ENCODE results near the gene USP54. TPM values are rescaled to one million over a fixed set of nuclear protein-coding genes. Genes with fewer than 3 reads are reported as not detected.
A peak's percentile ranks its signal among the peaks of the same experiment; 100 is the strongest.

Gene USP54
- total and polyA plus RNA-seq, 2 experiments from 2014 or later = 15.1 to 27.4 TPM

DNA sequence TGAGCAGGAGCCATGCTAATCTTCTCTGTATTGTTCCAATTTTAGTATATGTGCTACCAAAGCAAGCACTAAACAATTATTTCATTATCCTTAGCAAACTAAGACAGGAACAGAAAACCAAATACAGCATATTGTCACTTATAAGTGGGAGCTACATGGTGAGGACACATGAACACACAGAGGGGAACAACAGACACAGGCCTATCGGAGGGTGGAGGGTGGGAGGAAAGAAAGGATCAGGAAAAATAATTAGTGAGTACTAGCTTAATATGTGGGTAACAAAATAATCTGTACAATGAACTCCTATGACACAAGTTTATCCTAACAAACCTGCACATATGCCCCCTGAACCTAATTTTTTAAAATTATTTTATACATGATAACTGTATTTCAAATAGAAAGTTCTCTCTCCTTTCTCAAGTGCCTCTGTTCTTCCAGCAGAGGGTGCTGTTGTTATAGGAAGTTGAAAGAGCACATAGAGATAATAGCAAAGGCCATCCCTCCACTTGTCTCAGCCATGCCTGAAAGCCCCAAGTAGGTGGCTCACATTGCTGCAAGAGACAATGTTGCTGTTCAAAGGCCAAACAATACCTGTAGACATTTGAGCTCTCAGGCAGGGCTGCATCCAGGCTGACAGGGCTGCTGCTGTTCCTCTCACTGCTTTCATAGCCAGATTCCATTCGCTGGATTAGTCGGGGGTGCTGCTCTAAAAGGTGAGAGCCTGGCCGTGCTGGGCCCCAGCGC is 61.9 kb downstream of the USP54 start:
- Mint-ChIP-seq H3K9me3 (no peaks in the 10 kb centered on the region), H3K36me3 (ENCODE audit: low read depth) (peaks cover 23% of the 10 kb centered on the region; the same call in 2 of the 3 replicates), H3K27ac (peak overlapping the region; percentile 68), H3K4me3 (no peak overlapping the region), H3K27me3 (ENCODE audit: insufficient read depth, low read depth, poor library complexity) (no peaks in the 10 kb centered on the region), H3K4me1 (no peaks in the 10 kb centered on the region; the same call in 2 of the 3 replicates)
- Histone ChIP-seq H2AFZ (no peak overlapping the region), H3K36me3 (ENCODE audit: insufficient read depth) (no peaks in the 10 kb centered on the region), H3K4me3 (no peak overlapping the region), H3K27ac (ENCODE audit: low read depth) (peak overlapping the region; percentile 4; the same call in 1 of the 2 replicates), H3K9me2 (ENCODE audit: insufficient read depth) (no peaks in the 10 kb centered on the region), H4K20me1 (replicated peaks; ENCODE audit: insufficient read depth) (no peaks in the 10 kb centered on the region), H3K27me3 (ENCODE audit: insufficient read depth) (no peaks in the 10 kb centered on the region), H3K4me2 (no peak overlapping the region), H3K4me1 (ENCODE audit: insufficient read depth) (no peaks in the 10 kb centered on the region), H3K79me2 (replicated peaks; ENCODE audit: insufficient read depth) (no peaks in the 10 kb centered on the region), H3F3A (replicated peaks; ENCODE audit: low read depth) (0 out of 2 replicates have a peak, but pooled peaks cover 4% of the 10 kb centered on the region)
- ATAC-seq (peak; percentile 99), DNase-seq (ENCODE audit: low spot score) (peak; percentile 95)
- TF ChIP-seq STAT1 (IDR thresholded peaks at IDR 0.05; ENCODE audit: unreplicated experiment) = no peak
- peak; percentile 83 to 94 for TF ChIP-seq CTCF (conservative IDR thresholded peaks at IDR 0.05; ENCODE audit: low read depth in 2 of 2)

DNA sequence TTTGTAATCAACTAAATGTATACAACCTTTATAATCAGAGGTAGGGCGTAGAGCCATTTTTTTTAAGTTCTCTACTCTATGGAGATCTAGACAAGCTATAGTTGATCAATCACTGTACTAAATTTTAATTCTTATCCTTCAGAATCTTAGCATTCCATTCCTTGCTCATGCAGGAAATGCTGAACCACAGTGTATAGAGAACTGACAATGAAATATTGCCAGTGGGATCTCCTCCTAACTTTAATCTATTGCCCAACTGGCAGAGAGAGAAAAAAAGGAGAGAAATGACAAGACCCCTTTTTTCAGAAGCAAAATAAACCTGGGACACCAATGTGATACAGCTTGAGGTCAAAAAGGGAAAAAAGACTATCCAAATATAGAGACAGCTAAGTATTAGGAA is 68.9 kb downstream of the USP54 start:
- H3K27me3 Mint-ChIP-seq (ENCODE audit: insufficient read depth, low read depth, poor library complexity) = peaks cover 2% of the 10 kb centered on the region
- H3K9me3 Mint-ChIP-seq = no peaks in the 10 kb centered on the region
- ATAC-seq (no peak), DNase-seq (ENCODE audit: low spot score) (no peak)
- H3K27ac Mint-ChIP-seq = no peak overlapping the region
- H3K36me3 Mint-ChIP-seq (ENCODE audit: low read depth) = peaks cover 38% of the 10 kb centered on the region; the same call in 2 of the 3 replicates
- H3F3A ChIP-seq (replicated peaks; ENCODE audit: low read depth) = 0 out of 2 replicates have a peak, but pooled peaks cover 6% of the 10 kb centered on the region
- no peak overlapping the region for H3K4me3 ChIP-seq
- no peaks in the 10 kb centered on the region for H3K9me2 ChIP-seq (ENCODE audit: insufficient read depth)
- H3K4me1 Mint-ChIP-seq = no peaks in the 10 kb centered on the region
- H3K4me2 ChIP-seq = no peak overlapping the region
- H2AFZ ChIP-seq = no peak overlapping the region
- H3K27ac ChIP-seq (ENCODE audit: low read depth) = no peak overlapping the region
- H3K36me3 ChIP-seq (ENCODE audit: insufficient read depth) = peaks cover 11% of the 10 kb centered on the region
- H3K4me3 Mint-ChIP-seq = no peak overlapping the region
- H3K79me2 ChIP-seq (replicated peaks; ENCODE audit: insufficient read depth) = no peaks in the 10 kb centered on the region
- H3K27me3 ChIP-seq (ENCODE audit: insufficient read depth) = no peaks in the 10 kb centered on the region
- H3K4me1 ChIP-seq (ENCODE audit: insufficient read depth) = no peaks in the 10 kb centered on the region
- H4K20me1 ChIP-seq (replicated peaks; ENCODE audit: insufficient read depth) = peaks cover 7% of the 10 kb centered on the region; the same call in 1 of the 2 replicates
- TF ChIP-seq ETS1 (IDR thresholded peaks at IDR 0.05) = no peak
- no peak for TF ChIP-seq NANOG (IDR thresholded peaks at IDR 0.05; ENCODE audit: borderline replicate concordance)
- TF ChIP-seq CREB1 (CRISPR knock-in tag; IDR thresholded peaks at IDR 0.05; ENCODE audit: low read depth) = no peak
- TF ChIP-seq EZH2phosphoT487 (IDR thresholded peaks at IDR 0.05; ENCODE audit: unreplicated experiment) = no peak
- no peak for TF ChIP-seq REST (IDR thresholded peaks at IDR 0.05; ENCODE audit: unreplicated experiment)
- TF ChIP-seq CTCF (conservative IDR thresholded peaks at IDR 0.05; ENCODE audit: low read depth in 2 of 2) = no peak
- no peak for TF ChIP-seq ZNF114 (CRISPR knock-in tag; IDR thresholded peaks at IDR 0.05)
- TF ChIP-seq STAT1 (IDR thresholded peaks at IDR 0.05; ENCODE audit: unreplicated experiment) = no peak

All from GM23338 (cell line).